ENCODE measurements around the gene LRG1. TPM values are rescaled to one million over a fixed set of nuclear protein-coding genes. Genes with fewer than 3 reads are reported as not detected.

Gene LRG1
- total RNA-seq, 1 donor from 2014 or later: 0.25 TPM

DNA sequence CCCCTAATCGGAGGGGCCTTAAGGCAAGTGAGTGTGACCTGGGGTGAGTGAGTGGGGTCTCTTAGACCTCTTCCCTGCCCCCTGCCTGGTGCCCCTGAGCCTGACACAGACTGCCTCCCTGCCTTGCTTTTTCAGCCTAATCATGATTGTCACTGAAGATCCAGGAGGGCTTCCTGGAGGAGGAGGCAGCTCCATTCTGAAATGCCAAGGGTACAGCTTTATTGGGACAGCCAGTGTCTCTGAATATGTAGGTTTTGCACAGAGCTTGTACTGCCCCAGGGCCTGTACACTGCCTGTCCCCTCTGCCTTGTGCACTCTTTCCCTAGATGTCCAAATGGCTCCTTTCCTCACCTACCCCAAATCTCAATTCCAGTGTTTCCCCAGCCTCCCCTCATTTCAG, 45.7 kb upstream of the LRG1 start:
- Histone ChIP-seq H3K4me3 (ENCODE audit: low read depth, low read length) (no peak overlapping the region), H3K36me3 (ENCODE audit: control insufficient read depth, insufficient read depth, low read length) (no peaks in the 10 kb centered on the region), H3K27me3 (ENCODE audit: control insufficient read depth, insufficient read depth, low read length) (peaks cover 38% of the 10 kb centered on the region)
- TF ChIP-seq, protein P1, sequence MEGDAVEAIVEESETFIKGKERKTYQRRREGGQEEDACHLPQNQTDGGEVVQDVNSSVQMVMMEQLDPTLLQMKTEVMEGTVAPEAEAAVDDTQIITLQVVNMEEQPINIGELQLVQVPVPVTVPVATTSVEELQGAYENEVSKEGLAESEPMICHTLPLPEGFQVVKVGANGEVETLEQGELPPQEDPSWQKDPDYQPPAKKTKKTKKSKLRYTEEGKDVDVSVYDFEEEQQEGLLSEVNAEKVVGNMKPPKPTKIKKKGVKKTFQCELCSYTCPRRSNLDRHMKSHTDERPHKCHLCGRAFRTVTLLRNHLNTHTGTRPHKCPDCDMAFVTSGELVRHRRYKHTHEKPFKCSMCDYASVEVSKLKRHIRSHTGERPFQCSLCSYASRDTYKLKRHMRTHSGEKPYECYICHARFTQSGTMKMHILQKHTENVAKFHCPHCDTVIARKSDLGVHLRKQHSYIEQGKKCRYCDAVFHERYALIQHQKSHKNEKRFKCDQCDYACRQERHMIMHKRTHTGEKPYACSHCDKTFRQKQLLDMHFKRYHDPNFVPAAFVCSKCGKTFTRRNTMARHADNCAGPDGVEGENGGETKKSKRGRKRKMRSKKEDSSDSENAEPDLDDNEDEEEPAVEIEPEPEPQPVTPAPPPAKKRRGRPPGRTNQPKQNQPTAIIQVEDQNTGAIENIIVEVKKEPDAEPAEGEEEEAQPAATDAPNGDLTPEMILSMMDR (IDR thresholded peaks at IDR 0.05; ENCODE audit: insufficient read depth, low read length, poor library complexity, severe bottlenecking): no peak
- no peak for DNase-seq (ENCODE audit: low read depth)

DNA sequence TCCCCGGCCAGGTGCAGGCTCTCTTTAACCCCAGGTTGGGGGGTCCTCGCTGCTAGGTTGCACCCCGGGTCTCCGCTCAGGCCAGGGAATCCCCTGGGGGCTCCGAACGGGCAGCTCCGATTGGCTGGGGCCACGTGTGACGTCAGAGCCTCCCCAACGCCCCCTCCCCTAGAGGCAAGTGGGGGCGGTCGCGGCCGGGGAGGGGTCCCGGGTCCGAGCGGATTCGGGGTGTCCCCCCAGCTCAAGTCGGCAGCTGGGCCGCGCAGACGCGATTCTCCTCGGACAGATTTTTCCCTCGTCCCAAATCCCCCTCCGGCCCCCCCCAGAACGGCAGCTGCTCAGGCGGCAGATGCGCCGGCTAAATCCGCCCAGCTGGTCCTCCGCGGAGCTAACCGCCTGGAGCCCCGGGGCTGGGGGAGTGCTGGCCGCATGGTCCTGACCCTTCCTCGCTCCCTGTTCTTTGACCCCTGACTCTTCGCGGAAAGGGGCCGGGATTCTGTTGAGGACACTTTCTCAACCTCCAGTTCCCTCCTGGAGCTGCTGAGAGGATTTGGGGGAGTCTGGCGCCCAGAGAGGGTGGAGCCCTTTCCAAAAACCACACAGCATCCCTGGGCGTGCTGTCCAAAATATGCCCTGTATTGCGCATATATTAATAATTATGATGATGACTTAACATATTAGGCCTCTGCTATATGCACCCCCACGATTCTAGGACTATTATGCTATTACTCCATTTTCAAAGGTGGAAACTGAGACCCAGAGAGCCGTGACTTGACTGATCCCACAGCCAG, 45.0 kb upstream of the LRG1 start:
- Histone ChIP-seq H3K4me3 (ENCODE audit: low read depth, low read length) (peak overlapping the region; percentile 42), H3K36me3 (ENCODE audit: control insufficient read depth, insufficient read depth, low read length) (no peaks in the 10 kb centered on the region), H3K27me3 (ENCODE audit: control insufficient read depth, insufficient read depth, low read length) (peaks cover 45% of the 10 kb centered on the region)
- no peak for DNase-seq (ENCODE audit: low read depth)
- TF ChIP-seq, protein P1 (IDR thresholded peaks at IDR 0.05; ENCODE audit: insufficient read depth, low read length, poor library complexity, severe bottlenecking): no peak

DNA sequence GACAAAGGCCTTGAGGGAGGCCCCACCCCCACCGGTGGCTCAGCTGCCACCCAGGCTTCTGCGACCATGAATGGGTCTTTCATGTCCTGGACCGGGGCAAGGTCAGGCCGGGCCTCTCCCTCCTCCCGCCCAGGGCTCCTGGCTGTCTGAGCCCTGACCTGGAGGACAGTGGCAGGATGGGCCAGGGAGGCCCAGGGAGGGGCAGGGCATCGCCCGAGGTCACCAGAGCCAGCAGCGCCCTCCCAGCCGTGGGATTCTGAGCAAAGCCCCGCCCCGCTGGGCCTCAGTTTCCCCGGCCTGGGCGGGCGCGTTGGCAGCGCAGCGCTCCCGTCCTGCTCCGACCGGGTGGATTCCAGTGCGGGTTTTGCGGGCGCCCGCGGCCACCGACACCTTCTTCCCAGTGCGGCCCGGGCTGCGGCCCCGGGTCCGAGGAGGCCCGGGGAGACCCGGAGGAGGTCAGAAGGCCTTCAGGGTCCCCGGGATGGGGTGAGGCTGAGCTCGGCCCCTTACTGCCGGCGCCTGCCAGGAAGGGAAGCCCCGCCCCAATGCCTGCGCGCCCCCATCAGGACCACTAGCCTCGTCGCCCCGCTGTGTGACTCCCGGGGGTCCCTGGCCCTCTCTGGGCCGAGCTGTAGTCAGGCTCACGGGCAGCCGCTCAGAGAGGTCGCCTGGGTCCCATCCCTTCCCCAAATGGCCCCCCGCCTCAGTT, 44.3 kb upstream of the LRG1 start:
- Histone ChIP-seq H3K36me3 (ENCODE audit: control insufficient read depth, insufficient read depth, low read length) (no peaks in the 10 kb centered on the region), H3K4me3 (ENCODE audit: low read depth, low read length) (peak overlapping the region; percentile 42), H3K27me3 (ENCODE audit: control insufficient read depth, insufficient read depth, low read length) (peaks cover 52% of the 10 kb centered on the region)
- TF ChIP-seq, protein P1 (IDR thresholded peaks at IDR 0.05; ENCODE audit: insufficient read depth, low read length, poor library complexity, severe bottlenecking): no peak
- no peak for DNase-seq (ENCODE audit: low read depth)

DNA sequence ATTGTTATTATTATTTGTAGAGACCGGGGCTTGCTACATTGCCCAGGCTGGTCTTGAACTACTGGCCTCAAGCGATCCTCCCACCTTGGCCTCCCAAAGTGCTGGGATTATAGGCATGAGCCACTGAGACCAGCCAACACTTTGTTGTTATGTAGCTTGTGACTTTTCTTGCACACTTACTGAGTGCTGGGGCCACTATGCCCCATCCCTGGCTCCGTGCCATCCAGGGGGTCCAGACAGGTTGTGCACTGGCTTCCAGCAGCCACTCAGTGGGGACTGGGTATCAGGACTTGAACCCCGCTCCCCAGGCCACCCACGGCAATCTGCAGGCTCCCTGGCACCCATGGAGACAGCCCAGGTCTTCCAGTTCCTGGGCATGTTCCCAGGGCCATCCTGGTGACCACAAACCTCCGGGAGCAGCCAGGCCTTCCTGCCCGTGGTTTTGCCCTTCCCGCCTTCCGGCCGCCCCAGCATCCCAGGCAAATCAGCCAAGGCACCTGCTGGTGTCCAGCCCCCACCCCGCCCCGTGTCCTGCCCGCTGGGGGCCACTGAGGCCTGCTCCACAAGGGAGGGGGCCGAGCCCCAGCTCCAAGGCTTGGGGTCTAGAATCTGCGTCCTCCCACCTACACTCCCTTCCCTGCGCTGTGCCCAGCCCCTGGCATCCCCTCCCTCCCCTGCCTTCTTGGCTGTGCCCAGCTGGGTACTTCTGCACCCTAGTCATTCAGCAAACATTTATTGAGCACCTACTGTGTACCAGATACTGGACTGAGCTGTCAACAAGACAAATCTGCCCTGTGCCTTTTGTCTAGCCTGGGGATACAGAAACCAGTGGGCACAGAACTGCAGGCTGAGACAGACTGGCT, 43.4 kb upstream of the LRG1 start:
- TF ChIP-seq, protein P1 (IDR thresholded peaks at IDR 0.05; ENCODE audit: insufficient read depth, low read length, poor library complexity, severe bottlenecking): no peak
- no peak for DNase-seq (ENCODE audit: low read depth)
- peaks cover 57% of the 10 kb centered on the region for H3K27me3 ChIP-seq (ENCODE audit: control insufficient read depth, insufficient read depth, low read length)
- H3K36me3 ChIP-seq (ENCODE audit: control insufficient read depth, insufficient read depth, low read length): no peaks in the 10 kb centered on the region
- no peak overlapping the region for H3K4me3 ChIP-seq (ENCODE audit: low read depth, low read length)

- TF ChIP-seq, protein P1 (IDR thresholded peaks at IDR 0.05; ENCODE audit: insufficient read depth, low read length, poor library complexity, severe bottlenecking): no peak
- peak overlapping the region; percentile 45 for H3K4me3 ChIP-seq (ENCODE audit: low read depth, low read length)
- peaks cover 53% of the 10 kb centered on the region for H3K27me3 ChIP-seq (ENCODE audit: control insufficient read depth, insufficient read depth, low read length)
- no peaks in the 10 kb centered on the region for H3K36me3 ChIP-seq (ENCODE audit: control insufficient read depth, insufficient read depth, low read length)
- no peak for DNase-seq (ENCODE audit: low read depth)
Measured at GRCh38 chr19:4581666-4582553, 42.1 kb upstream of the LRG1 start.

All from kidney epithelial cell (primary cell).